Measurements from ENCODE around the gene LTBP2.

GRCh38 chr14:74634964-74635363 lies 22.9 kb upstream of the LTBP2 start:
- TF ChIP-seq RXRA (IDR thresholded peaks at IDR 0.05; ENCODE audit: insufficient read depth, low read depth, low read length) (no peak), EZH2 (IDR thresholded peaks at IDR 0.05; ENCODE audit: low read depth, low read length, severe bottlenecking) (no peak)

Measured in H1 (cell line).